SK-N-DZ (cell line): ENCODE measurements around the gene KLK7. TPM values are rescaled to one million over a fixed set of nuclear protein-coding genes. Genes with fewer than 3 reads are reported as not detected.

Source experiments
- DNase-seq: peaks from one replicate; pipeline ENCODE4 v3.0.0-alpha.2; 2015; ENCODE audit warnings: low spot score
- polyA plus RNA-seq, 2 experiments: library from polyadenylated mRNA; depleted of rRNA; stranded (reverse); fragments of >200 nt; gene quantifications; 2 replicates each; pipeline ENCODE4 v1.2.3, GENCODE V29; 2014

Gene KLK7
- polyA plus RNA-seq (2014; cell fraction: cytosol; rRNA removed): not detected in 2 replicates
- polyA plus RNA-seq (2014; cell fraction: nucleus; rRNA removed): not detected in 2 replicates

GRCh38 chr19:50983625-50984292, at the start of gene KLK7:
TSS of gene KLK7 (minus strand) at chr19:50983917. CDS start at chr19:50982399, 1,518 bp downstream.
- DNase-seq: no peak

- DNase-seq: no peak
Observed at GRCh38 chr19:51031880-51032225, 48.1 kb upstream of the KLK7 start.

DNA sequence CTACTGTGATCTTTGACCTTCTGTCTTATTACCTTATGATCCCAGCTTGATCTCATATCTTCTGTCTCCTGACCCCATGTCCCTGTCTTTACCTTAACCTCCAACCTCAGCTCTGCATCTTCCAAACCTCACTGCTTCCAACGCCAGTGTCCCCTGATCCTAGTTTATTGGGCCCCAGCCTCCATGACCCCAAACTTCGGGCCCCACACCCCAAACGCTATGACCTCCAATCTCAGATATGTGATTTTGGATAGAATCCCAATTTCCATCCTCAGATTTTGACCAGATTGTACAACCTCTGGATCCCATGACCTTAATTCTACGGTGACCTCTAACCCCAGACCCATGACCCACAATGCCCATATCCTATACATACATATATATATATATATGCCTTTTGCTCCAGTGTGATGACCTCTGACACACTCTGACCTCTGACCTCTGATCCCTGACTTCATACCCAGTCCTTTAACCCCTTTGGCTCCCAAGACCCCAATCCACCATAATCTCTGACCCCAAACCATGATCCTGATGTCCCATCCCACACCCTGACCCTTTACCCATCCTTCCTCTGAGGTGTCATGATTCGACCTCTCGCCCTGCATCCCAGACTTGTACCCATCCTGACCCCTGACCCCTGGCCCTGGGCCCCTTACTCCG, 47.6 kb upstream of the KLK7 start:
- no peak for DNase-seq

DNA sequence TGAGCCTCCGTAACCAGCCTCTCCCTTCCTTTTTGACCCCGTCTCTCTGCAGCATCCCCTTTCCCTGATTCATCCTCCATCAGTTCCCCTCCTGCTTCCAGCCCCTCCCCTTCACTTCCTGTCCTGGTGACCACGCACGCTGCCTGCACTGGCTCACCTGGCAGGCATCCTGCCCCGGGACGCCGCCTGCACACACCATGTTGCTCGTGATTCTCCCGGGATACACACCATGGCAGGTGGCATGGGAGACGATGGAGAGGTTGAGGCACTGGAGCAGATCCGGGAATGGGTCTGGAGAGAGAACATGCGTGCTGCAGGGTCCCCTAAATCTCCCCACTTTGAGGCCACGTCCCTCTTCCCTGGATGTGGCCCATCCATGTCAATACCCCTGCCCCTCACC, 46.9 kb upstream of the KLK7 start:
- DNase-seq: no peak

- no peak for DNase-seq
Observed at GRCh38 chr19:51029718-51030117, 46.0 kb upstream of the KLK7 start.

DNA sequence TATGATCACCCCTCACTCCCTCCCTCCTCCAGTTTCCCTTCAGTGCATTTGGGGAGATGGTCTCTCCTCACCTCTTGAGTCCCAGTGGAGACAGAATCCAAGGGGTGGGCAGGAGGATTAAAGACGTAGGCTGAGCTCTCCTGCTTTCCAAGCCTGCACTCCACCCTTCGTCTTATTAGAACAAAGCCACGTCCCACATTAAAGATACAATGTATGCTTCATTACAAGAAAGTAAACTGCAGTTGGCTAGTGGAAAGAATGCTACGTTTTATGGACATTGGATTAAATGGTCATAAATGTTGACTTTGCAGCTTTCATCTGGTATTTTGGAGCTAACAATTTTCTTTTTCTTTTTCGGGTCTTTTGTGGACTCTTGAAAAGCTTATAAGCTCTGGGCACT, 44.2 kb upstream of the KLK7 start:
- no peak for DNase-seq

DNA sequence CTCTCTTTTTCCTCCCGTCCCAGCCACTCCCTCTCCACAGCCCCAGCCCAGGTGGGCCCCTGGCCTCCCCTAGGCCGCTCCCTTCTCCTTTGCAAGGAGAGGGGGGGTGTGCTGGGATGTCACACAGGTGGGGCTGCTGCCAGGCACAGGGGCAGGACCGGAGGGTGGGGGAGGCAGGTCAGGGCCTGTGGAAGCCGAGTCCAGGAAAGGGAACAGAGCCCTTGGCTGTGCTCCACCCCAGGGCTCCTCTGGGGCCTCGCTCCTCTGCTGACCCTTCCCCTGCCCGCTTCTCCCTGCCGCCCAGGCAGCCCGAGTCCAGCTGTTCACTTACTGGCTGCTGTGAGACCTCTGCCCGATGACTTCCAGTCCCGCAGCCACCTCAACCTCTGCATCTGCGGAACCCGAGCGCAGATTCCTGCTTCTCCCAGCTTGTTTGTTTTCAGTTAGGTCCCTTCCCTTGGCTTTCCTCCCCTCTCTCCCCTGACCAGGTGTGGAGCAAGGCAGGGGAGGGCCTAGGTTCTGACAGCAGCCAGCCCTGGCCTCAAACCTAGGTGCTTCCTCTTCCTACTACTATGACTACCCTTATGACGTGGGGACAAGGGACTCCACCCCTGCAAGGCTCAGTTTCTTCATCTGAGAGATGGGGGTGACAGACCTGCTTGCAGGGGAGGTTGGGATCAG, 43.5 kb upstream of the KLK7 start:
- DNase-seq: no peak

DNA sequence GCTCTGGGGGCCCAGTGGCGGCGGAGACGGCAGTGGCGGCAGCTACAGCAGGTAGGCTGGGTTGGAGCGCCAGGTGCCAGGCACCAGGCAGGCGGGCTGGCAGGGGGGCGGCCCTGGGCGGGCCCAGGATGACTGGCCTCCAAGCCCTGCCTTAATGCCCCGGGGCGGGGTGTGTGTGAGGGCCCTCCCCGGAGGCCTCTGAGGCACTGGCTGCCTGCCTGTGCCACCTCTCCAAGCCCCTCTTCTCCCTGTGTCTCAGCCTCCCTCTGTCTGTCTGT, 42.8 kb upstream of the KLK7 start, which contains the start of gene KLK11:
Gene KLK11 (minus strand): TSS at position 63 of the 278 bp plus-strand sequence. CDS start 985 bp downstream, outside the sequence.
- DNase-seq: no peak

DNA sequence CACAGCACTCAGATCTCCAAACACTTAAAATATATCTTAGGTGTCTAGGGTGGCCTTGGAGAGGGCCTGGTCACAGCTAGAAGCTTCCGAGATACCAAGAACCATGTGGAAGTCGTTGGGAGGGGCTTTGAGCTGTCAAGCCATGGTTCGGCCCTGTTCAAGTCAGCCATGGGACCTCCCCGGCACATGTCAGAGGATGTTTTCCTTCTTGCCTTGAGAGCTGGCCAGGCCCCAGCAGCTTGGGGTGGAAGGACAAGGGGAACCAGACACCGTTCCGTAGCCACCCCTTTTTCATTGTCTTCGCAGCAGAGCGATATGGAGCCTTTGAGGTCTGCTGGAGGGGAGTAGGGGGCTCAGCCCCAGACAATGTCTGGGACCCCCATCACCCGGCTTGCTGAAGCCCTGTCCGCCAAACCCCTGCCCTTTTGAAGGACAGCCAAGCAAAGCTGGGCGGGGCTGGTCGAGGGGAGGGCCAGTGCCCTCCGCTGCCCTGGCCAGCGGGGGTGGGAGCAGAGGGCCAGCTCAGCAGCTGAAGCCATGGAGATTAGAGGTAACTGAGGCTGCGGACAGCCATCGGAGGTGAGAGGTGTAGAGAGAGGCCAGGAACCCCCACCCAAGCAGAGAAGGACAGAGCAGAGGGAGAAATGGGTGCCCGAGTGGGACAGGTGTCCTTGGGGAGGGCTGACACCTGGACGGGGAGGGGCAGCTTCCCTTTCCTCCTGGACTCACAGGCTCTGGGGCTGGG, 42.3 kb upstream of the KLK7 start:
- DNase-seq: no peak

DNA sequence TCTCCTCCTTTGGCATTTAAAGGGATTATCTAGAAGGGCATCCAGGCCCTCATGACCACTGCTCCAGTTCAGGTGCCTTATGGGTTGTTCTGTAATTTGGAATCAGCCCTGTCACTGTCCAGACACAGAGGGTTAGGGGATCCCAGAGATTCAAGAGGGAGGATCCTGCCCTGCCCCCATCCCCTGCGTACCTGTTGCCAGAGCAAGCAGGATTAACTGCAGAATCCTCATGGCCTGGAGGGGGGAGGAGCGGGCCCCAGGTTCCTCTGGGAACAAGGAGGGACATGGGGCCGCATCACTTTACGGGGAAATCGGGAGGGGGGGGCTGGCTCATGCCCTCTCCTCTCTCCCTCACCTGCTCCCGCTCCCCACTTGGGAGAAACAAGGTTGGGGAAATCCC, 41.7 kb upstream of the KLK7 start:
- DNase-seq: no peak

DNA sequence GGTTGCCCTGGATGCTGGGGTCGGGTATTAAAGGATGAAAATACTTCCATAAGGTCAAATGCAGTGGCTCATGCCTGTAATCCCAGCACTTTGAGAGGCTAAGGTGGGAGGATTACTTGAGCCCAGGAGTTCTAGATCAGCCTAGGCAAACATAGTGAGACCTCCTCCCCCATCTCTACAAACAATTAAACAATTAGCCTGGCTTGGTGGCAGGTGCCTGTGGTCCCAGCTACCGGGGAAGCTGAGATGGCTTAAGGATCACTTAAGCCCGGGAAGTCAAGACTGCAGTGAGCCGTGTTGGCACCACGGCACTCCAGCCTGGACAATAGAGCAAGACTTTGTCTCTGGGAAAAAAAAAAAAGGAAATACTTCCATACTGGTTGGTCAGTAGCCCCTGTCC, 41.2 kb upstream of the KLK7 start:
- no peak for DNase-seq

GRCh38 chr19:51023946-51024345, 40.2 kb upstream of the KLK7 start:
- no peak for DNase-seq

DNA sequence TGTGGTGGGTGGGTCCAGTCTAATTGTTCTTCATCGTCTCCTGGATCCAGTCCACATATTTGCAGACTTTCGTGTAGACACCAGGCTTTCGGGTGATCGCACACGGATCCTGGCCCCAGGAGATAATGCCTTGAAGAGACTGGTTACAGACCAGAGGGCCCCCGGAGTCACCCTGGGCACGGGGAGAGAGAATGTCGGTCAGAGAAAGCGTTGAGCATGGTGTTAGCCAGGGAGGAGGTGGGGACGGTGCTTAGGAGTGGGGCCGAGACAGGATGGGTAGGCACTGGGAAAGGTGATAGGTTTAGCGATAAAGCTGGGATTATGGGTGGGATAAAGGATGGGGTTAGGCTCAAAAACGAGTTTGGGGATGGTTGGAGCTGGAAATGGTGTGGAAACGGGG, 38.8 kb upstream of the KLK7 start:
- no peak for DNase-seq

DNA sequence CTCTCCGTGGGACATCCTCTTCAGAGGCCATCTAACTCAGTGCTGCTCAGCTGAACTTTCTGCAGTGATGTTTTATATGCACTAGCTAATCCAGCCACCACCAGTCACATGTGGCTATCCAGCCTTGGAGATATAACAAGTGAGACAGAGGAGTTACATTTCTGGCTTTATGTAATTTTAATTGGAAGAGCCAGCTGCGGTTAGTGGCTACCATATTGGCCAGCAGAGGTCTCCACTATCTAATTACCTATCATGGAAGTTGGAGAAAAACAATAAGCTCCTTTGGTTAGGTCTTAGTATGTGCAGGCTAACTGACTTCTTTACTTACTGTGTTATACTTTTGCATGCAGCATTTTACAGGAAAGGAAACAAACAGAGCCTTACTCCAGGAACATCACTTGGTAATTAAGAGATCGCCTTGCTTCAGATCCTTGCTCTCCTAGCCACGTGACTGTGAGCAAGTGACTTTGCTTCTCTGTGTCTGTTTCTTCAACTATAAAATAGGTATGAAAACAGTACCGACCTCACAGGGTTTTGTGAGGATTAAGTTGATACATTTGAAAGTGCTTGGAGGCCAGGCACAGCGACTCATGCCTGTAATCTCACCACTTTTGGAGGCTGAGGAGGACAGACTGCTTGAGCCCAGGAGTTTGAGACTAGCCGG, 37.4 kb upstream of the KLK7 start:
- peak; percentile 19 for DNase-seq

DNA sequence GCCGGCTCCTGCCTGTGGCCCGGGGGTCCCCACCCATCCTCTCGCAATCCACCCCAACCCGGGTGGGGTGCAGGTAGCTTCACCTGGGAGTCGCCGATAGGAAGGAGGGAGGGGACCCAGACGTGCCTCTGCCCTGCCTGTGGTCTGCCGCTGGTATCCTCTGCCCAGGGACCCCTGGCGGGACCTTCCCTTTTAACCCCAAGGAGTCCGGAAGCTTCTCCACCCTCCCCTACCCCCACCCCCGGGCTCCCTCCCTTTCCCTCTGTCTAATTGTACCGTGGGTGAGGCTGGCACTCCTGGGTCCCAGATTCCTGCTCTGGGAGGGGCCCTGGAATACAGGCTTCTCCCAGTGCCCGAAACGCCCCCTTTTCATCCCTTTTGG, 35.8 kb upstream of the KLK7 start, which contains the start of gene KLK10:
Gene KLK10 (minus strand): TSS at position 166 of the 382 bp plus-strand sequence. CDS start 579 bp downstream, outside the sequence.
- DNase-seq: no peak

DNA sequence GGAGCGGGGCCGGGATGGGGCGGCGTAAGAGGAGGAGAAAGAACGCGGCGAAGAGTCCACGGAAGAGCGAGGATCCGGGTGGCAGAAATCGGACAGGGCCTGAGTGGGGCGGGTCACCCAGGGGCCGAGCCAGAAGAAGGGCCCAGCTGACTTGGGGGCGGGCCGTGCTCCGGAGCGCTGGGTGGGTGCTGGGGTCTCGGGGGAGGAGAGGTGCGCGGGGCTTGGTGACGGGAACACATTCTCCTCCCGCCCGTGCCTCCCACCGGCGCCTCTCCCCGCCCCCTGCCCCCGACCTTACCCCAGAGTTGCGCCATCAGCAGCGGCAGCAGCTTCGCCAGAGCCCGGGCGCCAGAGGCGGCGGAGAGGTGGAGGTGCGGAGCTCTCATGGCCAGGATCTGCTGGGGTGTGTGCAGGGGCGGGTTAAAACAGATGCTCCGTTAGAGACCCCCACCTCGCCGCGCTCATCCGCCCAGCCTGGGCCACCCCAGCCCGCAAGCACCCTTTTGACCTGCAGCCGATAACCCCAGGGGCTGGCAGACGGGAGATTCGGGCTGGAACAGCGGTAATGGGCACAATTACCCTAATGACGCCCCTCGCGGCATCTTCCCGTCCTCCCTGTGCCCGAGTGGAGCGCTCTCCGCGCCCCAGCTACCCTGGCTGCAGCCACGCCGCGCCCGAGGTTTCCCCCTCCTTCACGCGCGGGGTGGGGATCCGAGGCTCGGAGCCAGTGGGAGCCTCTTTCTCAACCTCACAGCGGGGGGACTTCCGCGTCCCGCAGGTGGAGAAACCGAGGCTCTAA, 35.2 kb upstream of the KLK7 start:
- DNase-seq: no peak

- peak; percentile 15 for DNase-seq
Observed at GRCh38 chr19:51016798-51017683, 33.3 kb upstream of the KLK7 start.

- no peak for DNase-seq
Observed at GRCh38 chr19:51015691-51016267, 32.1 kb upstream of the KLK7 start.

- DNase-seq: no peak
Observed at GRCh38 chr19:51014242-51014641, 30.5 kb upstream of the KLK7 start.
